Gastroesophageal sphincter (tissue), 4 donors: ENCODE data around the gene SPG21. TPM values are rescaled to one million over a fixed set of nuclear protein-coding genes. Genes with fewer than 3 reads are reported as not detected.

Source experiments
- ATAC-seq: fragments of 150-250 bp; one replicate; pipeline ENCODE4 v1.9.1; 2016; ENCODE audit warnings: mild to moderate bottlenecking, moderate library complexity
- H3K27ac ChIP-seq, 4 donors: fragments of 200-600 bp; sonication (generic) in 3 of 4; 1 replicate in 3 of 4; 2 replicates in 1 of 4; pipeline ENCODE4 v1.5.1; 2016 to 2019
- H3K27me3 ChIP-seq: fragments of 200-600 bp; sonication (generic); one replicate; pipeline ENCODE4 v1.5.1; 2019
- H3K36me3 ChIP-seq, 2 donors: fragments of 200-600 bp; sonication (generic); one replicate each; pipeline ENCODE4 v1.5.1; 2019; ENCODE audit warnings: control low read depth in 1 of 2
- H3K4me1 ChIP-seq, 3 donors: fragments of 200-600 bp; sonication (generic); 1 replicate in 2 of 3; 2 replicates in 1 of 3; pipeline ENCODE4 v1.5.1; 2016 to 2019; ENCODE audit warnings: control low read depth in 2 of 3
- H3K4me3 ChIP-seq, 2 donors: fragments of 200-600 bp; sonication (generic); one replicate each; pipeline ENCODE4 v1.5.1; 2019; ENCODE audit warnings: mild to moderate bottlenecking in 1 of 2, moderate library complexity in 1 of 2
- H3K9me3 ChIP-seq, 3 donors: fragments of 200-600 bp; sonication (generic); one replicate each; pipeline ENCODE4 v1.5.1; 2017 to 2019; ENCODE audit warnings: control low read depth in 2 of 3
- EP300 ChIP-seq: sonication (generic); formaldehyde crosslinking; IDR thresholded peaks from one replicate; pipeline ENCODE4 v1.6.1; 2017; ENCODE audit warnings: antibody characterized with exemption, mild to moderate bottlenecking
- POLR2A ChIP-seq, 2 donors: fragments of 450-650 bp; IDR thresholded peaks; one replicate each; pipeline ENCODE4 v1.6.1; 2017; ENCODE audit warnings: antibody characterized with exemption in 2 of 2, mild to moderate bottlenecking in 2 of 2, moderate library complexity in 1 of 2
- POLR2AphosphoS5 ChIP-seq: sonication (generic); formaldehyde crosslinking; IDR thresholded peaks from one replicate; pipeline ENCODE4 v1.6.1; 2017; ENCODE audit warnings: antibody characterized with exemption
- WGBS, 2 donors: methylation state at CpG; one replicate each; pipeline ENCODE4 v1.1.5; 2018; ENCODE audit warnings: low coverage in 1 of 2; 5-methylcytosine and 5-hydroxymethylcytosine counted together
- total RNA-seq, 4 donors: library from RNA; depleted of rRNA; stranded (reverse); fragments of >200 nt; gene quantifications; one replicate each; pipeline ENCODE4 v1.1.0, GENCODE V29; 2016
- TF ChIP-seq, protein P1 (sequence below), 4 experiments: fragments of 200-600 bp in 2 of 4; fragments of 450-650 bp in 2 of 4; sonication (generic) in 1 of 4; IDR thresholded peaks; one replicate each; pipeline ENCODE4 v1.5.1; 2017 to 2019; ENCODE audit warnings: antibody characterized with exemption in 4 of 4, mild to moderate bottlenecking in 2 of 4, moderate library complexity in 2 of 4

SPG21 gene
- total RNA-seq, 4 donors from 2014 or later: 79.1 to 94.9 (median 86.9) TPM

DNA sequence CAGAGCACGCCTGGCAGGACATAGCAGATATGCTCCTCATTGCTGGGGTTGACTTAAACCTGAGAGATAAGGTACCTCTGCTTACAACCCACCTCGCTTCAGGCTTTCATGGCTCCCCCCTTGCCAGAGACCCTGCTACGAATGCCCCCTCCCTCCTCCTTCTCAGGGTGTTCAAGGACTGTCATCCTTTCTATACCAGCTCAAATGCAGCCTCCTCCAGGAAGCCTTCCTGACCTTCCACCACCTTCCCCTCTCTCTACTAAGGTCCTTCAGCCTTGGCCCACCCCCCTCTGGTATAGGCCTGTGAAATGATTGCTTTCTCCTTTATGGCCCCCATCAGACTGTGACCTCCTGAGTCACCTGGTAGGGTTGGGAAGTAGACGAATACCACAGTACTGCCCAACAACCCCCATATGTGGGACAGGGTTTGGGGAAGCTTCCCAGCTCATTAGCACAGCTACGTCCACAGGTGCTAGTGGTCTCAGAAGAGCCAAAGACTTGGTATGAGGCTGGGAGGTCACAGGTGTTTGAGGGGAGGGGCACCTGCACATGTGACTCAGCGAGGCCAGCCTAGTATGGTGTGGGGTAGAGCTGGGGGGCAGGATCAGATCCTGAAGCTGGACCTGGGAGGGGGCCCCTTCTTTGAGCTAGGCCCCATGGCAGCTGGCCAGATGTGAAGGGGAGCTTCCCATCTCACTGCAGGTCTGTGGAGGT, 46.0 kb downstream of the SPG21 start:
- H3K9me3 ChIP-seq: no peaks in the 10 kb centered on the region
- no peak overlapping the region for H3K4me3 ChIP-seq
- no peak for TF ChIP-seq POLR2A (IDR thresholded peaks at IDR 0.05)
- TF ChIP-seq POLR2AphosphoS5: no peak
- TF ChIP-seq EP300: no peak
- TF ChIP-seq, protein P1, sequence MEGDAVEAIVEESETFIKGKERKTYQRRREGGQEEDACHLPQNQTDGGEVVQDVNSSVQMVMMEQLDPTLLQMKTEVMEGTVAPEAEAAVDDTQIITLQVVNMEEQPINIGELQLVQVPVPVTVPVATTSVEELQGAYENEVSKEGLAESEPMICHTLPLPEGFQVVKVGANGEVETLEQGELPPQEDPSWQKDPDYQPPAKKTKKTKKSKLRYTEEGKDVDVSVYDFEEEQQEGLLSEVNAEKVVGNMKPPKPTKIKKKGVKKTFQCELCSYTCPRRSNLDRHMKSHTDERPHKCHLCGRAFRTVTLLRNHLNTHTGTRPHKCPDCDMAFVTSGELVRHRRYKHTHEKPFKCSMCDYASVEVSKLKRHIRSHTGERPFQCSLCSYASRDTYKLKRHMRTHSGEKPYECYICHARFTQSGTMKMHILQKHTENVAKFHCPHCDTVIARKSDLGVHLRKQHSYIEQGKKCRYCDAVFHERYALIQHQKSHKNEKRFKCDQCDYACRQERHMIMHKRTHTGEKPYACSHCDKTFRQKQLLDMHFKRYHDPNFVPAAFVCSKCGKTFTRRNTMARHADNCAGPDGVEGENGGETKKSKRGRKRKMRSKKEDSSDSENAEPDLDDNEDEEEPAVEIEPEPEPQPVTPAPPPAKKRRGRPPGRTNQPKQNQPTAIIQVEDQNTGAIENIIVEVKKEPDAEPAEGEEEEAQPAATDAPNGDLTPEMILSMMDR (IDR thresholded peaks at IDR 0.05): no peak
- H3K27me3 ChIP-seq: no peaks in the 10 kb centered on the region
- ATAC-seq: no peak
- peaks cover 0 to 39% of the 10 kb centered on the region in 2 donors for H3K36me3 ChIP-seq
- 73 to 94% methylated on average over 3 of the region's 6 CpGs for WGBS, 2 donors
- no peak overlapping the region for H3K27ac ChIP-seq
- no peaks in the 10 kb centered on the region for H3K4me1 ChIP-seq

DNA sequence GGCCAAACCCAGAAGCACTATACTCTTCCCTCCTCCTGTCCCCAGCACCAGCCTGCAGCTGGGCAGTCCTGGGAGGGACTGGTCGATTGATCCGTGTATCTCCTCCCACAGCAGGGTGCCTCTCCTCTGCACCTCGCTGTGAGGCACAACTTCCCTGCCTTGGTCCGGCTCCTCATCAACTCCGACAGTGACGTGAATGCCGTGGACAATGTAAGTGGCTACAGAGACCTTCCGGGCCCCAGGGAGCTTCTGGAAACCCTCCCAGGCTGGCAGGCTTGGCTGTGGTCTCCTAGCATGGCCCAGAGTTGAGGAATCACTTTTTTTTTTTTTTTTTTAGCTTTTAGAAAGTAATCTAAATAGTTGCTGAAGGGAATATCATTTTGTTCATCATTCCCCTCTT, 47.4 kb downstream of the SPG21 start:
- Histone ChIP-seq H3K4me3 (no peak overlapping the region), H3K27ac (no peak overlapping the region), H3K27me3 (no peaks in the 10 kb centered on the region), H3K4me1 (no peaks in the 10 kb centered on the region), H3K36me3 (peaks cover 0 to 35% of the 10 kb centered on the region in 2 donors), H3K9me3 (no peaks in the 10 kb centered on the region)
- WGBS, 2 donors: 84 to 89% methylated on average over 6 to 8 of the region's 8 CpGs
- TF ChIP-seq POLR2A (IDR thresholded peaks at IDR 0.05) (no peak), POLR2AphosphoS5 (no peak), EP300 (no peak)
- TF ChIP-seq, protein P1 (IDR thresholded peaks at IDR 0.05): no peak
- no peak for ATAC-seq

DNA sequence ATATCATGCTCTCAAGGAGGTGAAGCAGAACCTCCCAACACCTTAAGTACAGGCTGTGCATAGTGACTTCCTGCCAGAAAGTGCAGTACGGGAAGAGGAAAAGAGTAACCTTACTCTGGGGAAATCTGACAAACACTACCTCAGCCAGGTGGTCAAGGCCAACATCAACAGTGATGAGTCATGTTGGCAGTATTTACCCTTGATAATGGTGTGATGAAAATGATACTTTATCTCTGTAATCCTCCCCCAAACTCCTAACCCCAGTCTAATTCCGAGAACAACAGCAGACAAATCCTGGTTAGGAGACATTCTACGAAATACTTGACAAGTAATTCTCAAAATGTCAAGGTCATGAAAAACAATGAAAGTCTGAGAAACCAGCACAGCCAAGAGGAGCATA, 51.5 kb downstream of the SPG21 start:
- peak; percentile 53 for ATAC-seq
- Histone ChIP-seq H3K4me1 (no peaks in the 10 kb centered on the region), H3K27me3 (no peaks in the 10 kb centered on the region), H3K4me3 (no peak overlapping the region), H3K36me3 (peaks cover 0 to 45% of the 10 kb centered on the region in 2 donors), H3K27ac (no peak overlapping the region), H3K9me3 (no peaks in the 10 kb centered on the region)
- WGBS, 2 donors: 55 to 66% methylated on average over 1 to 3 of the region's 3 CpGs
- TF ChIP-seq EP300 (no peak), POLR2AphosphoS5 (peak; percentile 21), POLR2A (IDR thresholded peaks at IDR 0.05) (no peak)
- TF ChIP-seq, protein P1 (IDR thresholded peaks at IDR 0.05): no peak

DNA sequence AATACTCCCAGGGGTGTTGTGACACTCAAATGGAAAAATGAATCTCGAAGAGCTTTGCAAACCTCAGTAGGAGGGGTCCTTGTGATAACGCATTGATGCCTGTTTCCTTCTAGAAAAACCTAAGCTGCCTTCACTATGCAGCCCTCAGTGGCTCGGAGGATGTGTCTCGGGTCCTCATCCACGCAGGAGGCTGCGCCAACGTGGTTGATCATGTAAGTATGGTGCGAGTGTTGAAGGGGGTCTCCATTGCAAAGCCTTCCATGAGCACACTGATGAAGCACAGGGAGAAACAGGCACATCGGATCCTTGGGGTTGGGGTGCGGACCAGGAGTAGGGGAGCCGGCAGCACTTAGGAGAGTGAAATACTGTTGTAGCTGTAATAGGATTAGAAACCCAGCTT, 55.7 kb downstream of the SPG21 start:
- H3K36me3 ChIP-seq: peaks cover 0 to 65% of the 10 kb centered on the region in 2 donors
- ATAC-seq: no peak

More for the DNA sequence above, 55.7 kb downstream of the SPG21 start:
- Histone ChIP-seq H3K4me3 (no peak overlapping the region), H3K27me3 (no peaks in the 10 kb centered on the region), H3K4me1 (no peaks in the 10 kb centered on the region), H3K27ac (no peak overlapping the region), H3K9me3 (no peaks in the 10 kb centered on the region)
- TF ChIP-seq EP300 (no peak), POLR2AphosphoS5 (no peak), POLR2A (IDR thresholded peaks at IDR 0.05) (no peak)
- TF ChIP-seq, protein P1 (IDR thresholded peaks at IDR 0.05): no peak
- 96 to 97% methylated on average over 5 to 10 of the region's 11 CpGs for WGBS, 2 donors
